C4-2B (cell line): Measurements from ENCODE around the gene MED13.

Source experiments
- CTCF ChIP-seq: fragments of 450-650 bp; conservative IDR thresholded peaks from 2 replicates; pipeline ENCODE4 v1.5.1; 2017; ENCODE audit warnings: mild to moderate bottlenecking
- ZFX ChIP-seq: fragments of 450-650 bp; IDR thresholded peaks from 2 replicates; pipeline ENCODE4 v1.6.1; 2017

- TF ChIP-seq CTCF, result no peak
- no peak for TF ChIP-seq ZFX
Observed at GRCh38 chr17:62062302-62062701, 2.8 kb downstream of the MED13 start.
